Measurements from ENCODE around the gene PTPA. TPM values are rescaled to one million over a fixed set of nuclear protein-coding genes. Genes with fewer than 3 reads are reported as not detected.

PTPA gene
- total and polyA plus RNA-seq, 2 donors (not counting 1 experiment from before 2014, with no cell fraction given) = 35.0 to 73.9 TPM

DNA sequence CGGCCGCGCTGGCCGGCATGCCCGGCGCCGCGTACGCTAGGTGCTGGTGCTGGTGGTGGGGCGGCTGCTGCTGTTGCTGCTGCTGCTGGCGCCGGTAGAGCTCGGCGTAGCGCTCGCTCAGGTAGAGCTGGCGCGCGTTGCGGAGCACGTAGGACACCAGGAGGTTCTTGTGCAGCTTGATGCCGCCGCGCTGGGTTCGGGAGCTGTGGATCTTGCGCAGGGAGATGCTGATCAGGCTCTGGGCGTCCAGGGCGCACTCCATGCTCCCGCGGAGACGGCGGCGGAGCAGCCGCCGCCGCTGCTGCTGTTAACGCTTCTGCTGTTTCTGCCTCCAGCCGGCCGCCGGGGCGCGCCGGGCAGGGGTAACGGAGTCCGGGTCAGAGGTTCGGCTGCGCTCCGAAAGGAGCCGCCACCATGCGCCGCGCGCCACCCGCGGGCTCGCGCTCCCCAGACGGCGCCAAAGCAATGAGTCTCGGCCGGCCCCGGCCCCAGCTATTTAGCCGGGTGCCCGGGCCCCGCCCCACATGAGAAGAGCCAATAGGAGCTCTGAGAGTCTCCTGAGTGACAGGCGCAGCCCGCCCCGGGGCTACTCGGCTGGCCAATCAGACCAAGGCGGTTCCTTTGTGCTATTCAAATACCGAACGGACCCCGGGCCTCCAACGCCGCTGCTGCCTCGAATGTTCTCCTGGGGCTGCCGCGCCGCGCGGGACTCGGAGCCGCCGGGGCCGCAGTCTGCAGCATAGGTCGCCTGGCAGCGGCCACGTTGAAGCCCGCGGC lies 66.8 kb downstream of the PTPA start, which contains the start of gene IER5L:
IER5L (minus strand) TSS at position 471 of the 777 bp plus-strand sequence; CDS start at position 262, 209 bp downstream.
- H3K79me2 ChIP-seq (ENCODE audit: control insufficient read depth, insufficient read depth, low read length) = no peaks in the 10 kb centered on the region
- H2AFZ ChIP-seq (ENCODE audit: insufficient read depth, low read depth, low read length, poor library complexity, severe bottlenecking) = peak within 1 kb of the TSS; percentile 91
- under 1% methylated on average over 90 of the region's 90 CpGs for WGBS (ENCODE audit: insufficient coverage)
- ChIA-PET CTCF (interaction anchor here (0.6 to 22.0 kb wide), 12 partner anchors 10 to 447 kb away, joined by 3 to 382 read pairs (median 4); partner anchors contain the start of gene C9orf50), POLR2A (interaction anchor here (0.5 to 1.3 kb wide), 13 partner anchors 10 to 854 kb away, joined by 3 to 10 read pairs (median 3); no protein-coding TSS in a partner anchor)
- H3K4me3 ChIP-seq (ENCODE audit: control extremely low read depth in 1 of 5, extremely low read depth in 1 of 5, insufficient read depth in 1 of 5, low read depth in 2 of 5, low read length in 4 of 5) = peak within 1 kb of the TSS; percentile 48 to 94 (median 69)
- Mint-ChIP-seq H3K4me3 (peak within 1 kb of the TSS; percentile 93), H3K27ac (peak within 1 kb of the TSS; percentile 74), H3K27me3 (peaks cover 14% of the 10 kb centered on the region), H3K9me3 (ENCODE audit: insufficient read depth) (no peaks in the 10 kb centered on the region), H3K4me1 (peaks cover 22% of the 10 kb centered on the region)
- H4K20me1 ChIP-seq (ENCODE audit: control insufficient read depth, insufficient read depth, low read length, poor library complexity, severe bottlenecking) = no peaks in the 10 kb centered on the region
- intact Hi-C loops (cut with micrococcal nuclease) = loop anchor here (1.0 to 10.0 kb wide), 6 partner anchors 24 to 310 kb away; partner anchors contain the start of genes CRAT, PTPA and SH3GLB2
- peak within 1 kb of the TSS; percentile 72 for H3K9ac ChIP-seq (ENCODE audit: low read length)
- H3K27me3 ChIP-seq (replicated peaks in 1 of 4; ENCODE audit: control extremely low read depth in 1 of 4, control insufficient read depth in 3 of 4, insufficient read depth in 4 of 4, low read length in 3 of 4) = peaks cover 0 to 27% (median 15%) of the 10 kb centered on the region in 4 experiments
- peak within 1 kb of the TSS; percentile 100 for H3K4me2 ChIP-seq (replicated peaks; ENCODE audit: low read depth, low read length, poor library complexity, severe bottlenecking)
- peaks cover 22 to 34% of the 10 kb centered on the region in 2 donors for H3K4me1 ChIP-seq (ENCODE audit: control insufficient read depth in 2 of 2, insufficient read depth in 2 of 2, low read length in 2 of 2)
- peak; percentile 95 for DNase-seq
- ATAC-seq (ENCODE audit: low read depth) = peak; percentile 87
- TF ChIP-seq EZH2 (IDR thresholded peaks at IDR 0.05; ENCODE audit: borderline replicate concordance, insufficient read depth, low read depth, low read length, poor library complexity, severe bottlenecking) = no peak
- TF ChIP-seq, protein P1, sequence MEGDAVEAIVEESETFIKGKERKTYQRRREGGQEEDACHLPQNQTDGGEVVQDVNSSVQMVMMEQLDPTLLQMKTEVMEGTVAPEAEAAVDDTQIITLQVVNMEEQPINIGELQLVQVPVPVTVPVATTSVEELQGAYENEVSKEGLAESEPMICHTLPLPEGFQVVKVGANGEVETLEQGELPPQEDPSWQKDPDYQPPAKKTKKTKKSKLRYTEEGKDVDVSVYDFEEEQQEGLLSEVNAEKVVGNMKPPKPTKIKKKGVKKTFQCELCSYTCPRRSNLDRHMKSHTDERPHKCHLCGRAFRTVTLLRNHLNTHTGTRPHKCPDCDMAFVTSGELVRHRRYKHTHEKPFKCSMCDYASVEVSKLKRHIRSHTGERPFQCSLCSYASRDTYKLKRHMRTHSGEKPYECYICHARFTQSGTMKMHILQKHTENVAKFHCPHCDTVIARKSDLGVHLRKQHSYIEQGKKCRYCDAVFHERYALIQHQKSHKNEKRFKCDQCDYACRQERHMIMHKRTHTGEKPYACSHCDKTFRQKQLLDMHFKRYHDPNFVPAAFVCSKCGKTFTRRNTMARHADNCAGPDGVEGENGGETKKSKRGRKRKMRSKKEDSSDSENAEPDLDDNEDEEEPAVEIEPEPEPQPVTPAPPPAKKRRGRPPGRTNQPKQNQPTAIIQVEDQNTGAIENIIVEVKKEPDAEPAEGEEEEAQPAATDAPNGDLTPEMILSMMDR (IDR thresholded peaks at IDR 0.05) = no peak
- no peaks in the 10 kb centered on the region for H3K36me3 ChIP-seq (replicated peaks in 1 of 2; ENCODE audit: control extremely low read depth in 1 of 2, control insufficient read depth in 1 of 2, extremely low read depth in 1 of 2, insufficient read depth in 2 of 2, low read length in 1 of 2)
- no peaks in the 10 kb centered on the region for H3K9me3 ChIP-seq (ENCODE audit: control extremely low read depth in 1 of 3, control insufficient read depth in 2 of 3, insufficient read depth in 1 of 3, low read length in 2 of 3)
- no peak within 1 kb of the TSS for H3K27ac ChIP-seq (ENCODE audit: low read length in 2 of 2)
